WTC11 (cell line): Measurements from ENCODE around the gene NOS1.

ENCODE experiments used
- CBFB ChIP-seq: sonication (generic); formaldehyde crosslinking; IDR thresholded peaks from 2 replicates; pipeline ENCODE4 v1.8.1; 2022; ENCODE audit warnings: mild to moderate bottlenecking, low read depth, missing genetic modification reagents
- ETV6 ChIP-seq: sonication (generic); formaldehyde crosslinking; IDR thresholded peaks from 2 replicates; pipeline ENCODE4 v1.8.1; 2022; ENCODE audit warnings: mild to moderate bottlenecking, missing genetic modification reagents
- JUN ChIP-seq: sonication (generic); formaldehyde crosslinking; IDR thresholded peaks from 2 replicates; pipeline ENCODE4 v1.8.0; 2023; ENCODE audit warnings: mild to moderate bottlenecking, missing genetic modification reagents
- KAT7 ChIP-seq: sonication (generic); formaldehyde crosslinking; IDR thresholded peaks from 2 replicates; pipeline ENCODE4 v1.8.1; 2023; ENCODE audit warnings: missing genetic modification reagents, mild to moderate bottlenecking, borderline replicate concordance
- NR2C2 ChIP-seq: sonication (generic); formaldehyde crosslinking; IDR thresholded peaks from 2 replicates; pipeline ENCODE4 v1.8.0; 2022; ENCODE audit warnings: mild to moderate bottlenecking, missing genetic modification reagents
- NR3C1 ChIP-seq: sonication (generic); formaldehyde crosslinking; conservative IDR thresholded peaks from 2 replicates; pipeline ENCODE4 v1.8.1; 2023; ENCODE audit warnings: low read depth, mild to moderate bottlenecking, missing genetic modification reagents
- OVOL2 ChIP-seq: fragments of 250-450 bp; sonication (Bioruptor Pico); IDR thresholded peaks from 2 replicates; pipeline ENCODE4 v1.9.0; 2021; ENCODE audit warnings: mild to moderate bottlenecking, borderline replicate concordance
- TEAD4 ChIP-seq: sonication (generic); formaldehyde crosslinking; IDR thresholded peaks from 2 replicates; pipeline ENCODE4 v1.8.0; 2022; ENCODE audit warnings: mild to moderate bottlenecking, missing genetic modification reagents
- ZNF317 ChIP-seq: sonication (generic); formaldehyde crosslinking; IDR thresholded peaks from 2 replicates; pipeline ENCODE4 v1.8.1; 2023; ENCODE audit warnings: low read depth, mild to moderate bottlenecking, moderate library complexity, missing genetic modification reagents, borderline replicate concordance
- ZNF416 ChIP-seq: fragments of 250-450 bp; sonication (Bioruptor Pico); IDR thresholded peaks from 2 replicates; pipeline ENCODE4 v1.9.0; 2021; ENCODE audit warnings: mild to moderate bottlenecking, inconsistent platforms
- TF ChIP-seq, protein P1 (sequence below): sonication (generic); formaldehyde crosslinking; IDR thresholded peaks from 2 replicates; pipeline ENCODE4 v1.8.1; 2023; ENCODE audit warnings: mild to moderate bottlenecking, missing genetic modification reagents
- TF ChIP-seq, protein P2 (sequence below): fragments of 200-600 bp; IDR thresholded peaks from 2 replicates; pipeline ENCODE4 v1.8.0; 2022; ENCODE audit warnings: antibody characterized with exemption
- TF ChIP-seq, protein P3 (sequence below): fragments of 250-450 bp; sonication (Bioruptor Pico); IDR thresholded peaks from 2 replicates; pipeline ENCODE4 v1.8.0; 2021; ENCODE audit warnings: mild to moderate bottlenecking
- TF ChIP-seq, protein P4 (sequence below): sonication (generic); formaldehyde crosslinking; IDR thresholded peaks from 2 replicates; pipeline ENCODE4 v1.8.0; 2022; ENCODE audit warnings: mild to moderate bottlenecking, missing genetic modification reagents

DNA sequence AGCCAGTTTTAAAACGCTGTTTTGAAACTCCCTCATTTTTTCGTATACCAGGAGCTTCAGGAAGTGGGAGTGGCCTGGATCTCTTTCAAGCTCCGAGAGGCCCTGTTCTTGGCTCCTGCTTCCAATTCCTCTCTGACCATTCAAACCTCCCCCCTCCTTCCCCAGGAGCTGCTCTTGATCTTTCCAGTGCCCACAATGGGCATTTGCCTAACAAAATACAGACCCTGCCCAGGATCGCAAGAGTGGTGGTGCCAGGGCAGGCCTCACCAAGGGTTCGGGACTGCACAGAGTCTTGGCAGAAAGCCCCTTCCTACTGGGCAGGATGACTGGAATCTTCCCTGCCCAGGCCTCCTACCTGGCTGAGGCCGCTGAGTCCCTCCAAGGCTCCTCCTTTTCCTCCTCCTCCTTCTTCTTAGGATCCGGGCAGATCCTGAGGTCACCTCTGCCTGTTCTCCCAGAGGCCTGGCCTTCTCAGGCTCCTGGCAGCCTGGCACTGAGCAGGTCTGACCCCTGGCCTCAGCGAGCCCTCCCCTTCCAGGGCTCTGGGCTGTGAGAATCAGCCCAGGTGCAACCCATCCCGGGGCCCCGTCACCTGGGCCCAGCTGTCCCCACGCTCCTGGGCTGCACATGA lies 46.9 kb upstream of the NOS1 start:
- TF ChIP-seq, protein P1, sequence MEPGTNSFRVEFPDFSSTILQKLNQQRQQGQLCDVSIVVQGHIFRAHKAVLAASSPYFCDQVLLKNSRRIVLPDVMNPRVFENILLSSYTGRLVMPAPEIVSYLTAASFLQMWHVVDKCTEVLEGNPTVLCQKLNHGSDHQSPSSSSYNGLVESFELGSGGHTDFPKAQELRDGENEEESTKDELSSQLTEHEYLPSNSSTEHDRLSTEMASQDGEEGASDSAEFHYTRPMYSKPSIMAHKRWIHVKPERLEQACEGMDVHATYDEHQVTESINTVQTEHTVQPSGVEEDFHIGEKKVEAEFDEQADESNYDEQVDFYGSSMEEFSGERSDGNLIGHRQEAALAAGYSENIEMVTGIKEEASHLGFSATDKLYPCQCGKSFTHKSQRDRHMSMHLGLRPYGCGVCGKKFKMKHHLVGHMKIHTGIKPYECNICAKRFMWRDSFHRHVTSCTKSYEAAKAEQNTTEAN (CRISPR knock-in tag) = no peak
- TF ChIP-seq, protein P2, sequence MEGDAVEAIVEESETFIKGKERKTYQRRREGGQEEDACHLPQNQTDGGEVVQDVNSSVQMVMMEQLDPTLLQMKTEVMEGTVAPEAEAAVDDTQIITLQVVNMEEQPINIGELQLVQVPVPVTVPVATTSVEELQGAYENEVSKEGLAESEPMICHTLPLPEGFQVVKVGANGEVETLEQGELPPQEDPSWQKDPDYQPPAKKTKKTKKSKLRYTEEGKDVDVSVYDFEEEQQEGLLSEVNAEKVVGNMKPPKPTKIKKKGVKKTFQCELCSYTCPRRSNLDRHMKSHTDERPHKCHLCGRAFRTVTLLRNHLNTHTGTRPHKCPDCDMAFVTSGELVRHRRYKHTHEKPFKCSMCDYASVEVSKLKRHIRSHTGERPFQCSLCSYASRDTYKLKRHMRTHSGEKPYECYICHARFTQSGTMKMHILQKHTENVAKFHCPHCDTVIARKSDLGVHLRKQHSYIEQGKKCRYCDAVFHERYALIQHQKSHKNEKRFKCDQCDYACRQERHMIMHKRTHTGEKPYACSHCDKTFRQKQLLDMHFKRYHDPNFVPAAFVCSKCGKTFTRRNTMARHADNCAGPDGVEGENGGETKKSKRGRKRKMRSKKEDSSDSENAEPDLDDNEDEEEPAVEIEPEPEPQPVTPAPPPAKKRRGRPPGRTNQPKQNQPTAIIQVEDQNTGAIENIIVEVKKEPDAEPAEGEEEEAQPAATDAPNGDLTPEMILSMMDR = no peak
- no peak for TF ChIP-seq KAT7 (CRISPR knock-in tag)
- TF ChIP-seq, protein P3, sequence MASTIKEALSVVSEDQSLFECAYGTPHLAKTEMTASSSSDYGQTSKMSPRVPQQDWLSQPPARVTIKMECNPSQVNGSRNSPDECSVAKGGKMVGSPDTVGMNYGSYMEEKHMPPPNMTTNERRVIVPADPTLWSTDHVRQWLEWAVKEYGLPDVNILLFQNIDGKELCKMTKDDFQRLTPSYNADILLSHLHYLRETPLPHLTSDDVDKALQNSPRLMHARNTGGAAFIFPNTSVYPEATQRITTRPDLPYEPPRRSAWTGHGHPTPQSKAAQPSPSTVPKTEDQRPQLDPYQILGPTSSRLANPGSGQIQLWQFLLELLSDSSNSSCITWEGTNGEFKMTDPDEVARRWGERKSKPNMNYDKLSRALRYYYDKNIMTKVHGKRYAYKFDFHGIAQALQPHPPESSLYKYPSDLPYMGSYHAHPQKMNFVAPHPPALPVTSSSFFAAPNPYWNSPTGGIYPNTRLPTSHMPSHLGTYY (CRISPR knock-in tag) = no peak
- no peak for TF ChIP-seq JUN (CRISPR knock-in tag)
- TF ChIP-seq NR2C2 = no peak
- no peak for TF ChIP-seq ETV6
- TF ChIP-seq OVOL2 (CRISPR knock-in tag) = no peak
- no peak for TF ChIP-seq ZNF317 (CRISPR knock-in tag)
- no peak for TF ChIP-seq ZNF416
- TF ChIP-seq NR3C1 = no peak
- no peak for TF ChIP-seq CBFB (CRISPR knock-in tag)
- TF ChIP-seq, protein P4, sequence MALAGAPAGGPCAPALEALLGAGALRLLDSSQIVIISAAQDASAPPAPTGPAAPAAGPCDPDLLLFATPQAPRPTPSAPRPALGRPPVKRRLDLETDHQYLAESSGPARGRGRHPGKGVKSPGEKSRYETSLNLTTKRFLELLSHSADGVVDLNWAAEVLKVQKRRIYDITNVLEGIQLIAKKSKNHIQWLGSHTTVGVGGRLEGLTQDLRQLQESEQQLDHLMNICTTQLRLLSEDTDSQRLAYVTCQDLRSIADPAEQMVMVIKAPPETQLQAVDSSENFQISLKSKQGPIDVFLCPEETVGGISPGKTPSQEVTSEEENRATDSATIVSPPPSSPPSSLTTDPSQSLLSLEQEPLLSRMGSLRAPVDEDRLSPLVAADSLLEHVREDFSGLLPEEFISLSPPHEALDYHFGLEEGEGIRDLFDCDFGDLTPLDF (CRISPR knock-in tag) = no peak
- TF ChIP-seq TEAD4 (CRISPR knock-in tag) = no peak
